CD4-positive, alpha-beta T cell treated with Interleukin-2 at 100 ng/mL for 4 hours (primary cell): Measurements from ENCODE around the gene PNLIP.

Experiments used
- DNase-seq: peaks from one replicate; pipeline ENCODE4 v3.0.0-alpha.2; 2020; ENCODE audit warnings: low spot score

Gene PNLIP

GRCh38 chr10:116545756-116546155 is at the start of gene PNLIP:
Gene PNLIP, plus strand, starts transcription at chr10:116545931. Its CDS starts 162 bp downstream, at chr10:116546093.
- DNase-seq, result no peak

- DNase-seq, result no peak
These were observed 40.9 kb upstream of the PNLIP start for GRCh38 chr10:116504786-116505185.

- no peak for DNase-seq
These were observed 35.2 kb upstream of the PNLIP start for GRCh38 chr10:116510565-116510964.

- DNase-seq, result no peak
These were observed 34.4 kb upstream of the PNLIP start for GRCh38 chr10:116511365-116511764.

GRCh38 chr10:116521424-116522290 is 24.1 kb upstream of the PNLIP start:
- peak; percentile 34 for DNase-seq

GRCh38 chr10:116522803-116523381 is 22.8 kb upstream of the PNLIP start:
- no peak for DNase-seq

- no peak for DNase-seq
These were observed 21.0 kb upstream of the PNLIP start for GRCh38 chr10:116524736-116525135.

GRCh38 chr10:116526219-116526618 is 19.5 kb upstream of the PNLIP start:
- no peak for DNase-seq

- no peak for DNase-seq
These were observed 8.9 kb upstream of the PNLIP start for GRCh38 chr10:116536810-116537209.

- no peak for DNase-seq
These were observed 7.3 kb upstream of the PNLIP start for GRCh38 chr10:116538456-116538855.

- no peak for DNase-seq
These were observed 6.7 kb upstream of the PNLIP start for GRCh38 chr10:116538992-116539391.

- no peak for DNase-seq
These were observed 4.9 kb upstream of the PNLIP start for GRCh38 chr10:116540814-116541213.

- DNase-seq, result no peak
These were observed 3.6 kb upstream of the PNLIP start for GRCh38 chr10:116542007-116542677.

GRCh38 chr10:116545122-116545521 is 609 bp upstream of the PNLIP start:
- DNase-seq, result no peak

- DNase-seq, result no peak
These were observed 2.6 kb downstream of the PNLIP start for GRCh38 chr10:116548301-116548700.

- no peak for DNase-seq
These were observed 7.7 kb downstream of the PNLIP start for GRCh38 chr10:116553378-116553980.

- no peak for DNase-seq
These were observed 8.9 kb downstream of the PNLIP start for GRCh38 chr10:116554628-116555027.

- DNase-seq, result no peak
These were observed 10.1 kb downstream of the PNLIP start for GRCh38 chr10:116555880-116556279.

- no peak for DNase-seq
These were observed 11.7 kb downstream of the PNLIP start for GRCh38 chr10:116557305-116557880.

- DNase-seq, result no peak
These were observed 19.8 kb downstream of the PNLIP start for GRCh38 chr10:116565534-116565933.

- DNase-seq, result no peak
These were observed 21.2 kb downstream of the PNLIP start for GRCh38 chr10:116566932-116567331.

- no peak for DNase-seq
These were observed 21.6 kb downstream of the PNLIP start for GRCh38 chr10:116567335-116567734.
